OCI-LY1 (cell line): ENCODE results near the gene ZNF555.

Experiments
- H2AFZ ChIP-seq: fragments of 200-600 bp; sonication (generic), shearing (Covaris generic); 2 replicates; pipeline ENCODE4 v1.6.0; 2014; ENCODE audit warnings: antibody characterized with exemption, mild to moderate bottlenecking, low read length
- H3F3A ChIP-seq: fragments of 200-600 bp; sonication (generic), shearing (Covaris generic); 2 replicates; pipeline ENCODE4 v1.6.0; 2014; ENCODE audit warnings: mild to moderate bottlenecking, antibody characterized with exemption, low read length, moderate library complexity; ENCODE audit not compliant: insufficient read depth
- H3K27ac ChIP-seq: fragments of 200-600 bp; sonication (generic); 2 replicates; pipeline ENCODE4 v1.5.1; 2014; ENCODE audit warnings: low read length, mixed run types, mild to moderate bottlenecking, low read depth; ENCODE audit not compliant: poor library complexity, severe bottlenecking
- H3K27me3 ChIP-seq: fragments of 200-600 bp; sonication (generic); 2 replicates; pipeline ENCODE4 v1.6.0; 2014; ENCODE audit warnings: antibody characterized with exemption, mild to moderate bottlenecking, low read length, moderate library complexity; ENCODE audit not compliant: insufficient read depth
- H3K36me3 ChIP-seq: fragments of 200-600 bp; sonication (generic); 2 replicates; pipeline ENCODE4 v1.6.1; 2014; ENCODE audit warnings: mild to moderate bottlenecking, antibody characterized with exemption, low read length, moderate library complexity, mixed read lengths; ENCODE audit not compliant: insufficient read depth
- H3K4me1 ChIP-seq: fragments of 200-600 bp; sonication (generic); 2 replicates; pipeline ENCODE4 v1.5.1; 2014; ENCODE audit warnings: mild to moderate bottlenecking, low read length, moderate library complexity; ENCODE audit not compliant: insufficient read depth, severe bottlenecking
- H3K4me2 ChIP-seq: fragments of 200-600 bp; sonication (generic), shearing (Covaris generic); 2 replicates; pipeline ENCODE4 v1.6.1; 2014; ENCODE audit warnings: low read length
- H3K4me3 ChIP-seq: fragments of 200-600 bp; sonication (generic); 2 replicates; pipeline ENCODE4 v1.5.1; 2014; ENCODE audit warnings: low read length, low read depth, mild to moderate bottlenecking, mixed read lengths; ENCODE audit not compliant: poor library complexity, severe bottlenecking
- H3K79me2 ChIP-seq: fragments of 200-600 bp; shearing (Covaris generic); 2 replicates; pipeline ENCODE4 v1.6.1; 2016; ENCODE audit warnings: mixed run types, low read length, mixed read lengths; ENCODE audit not compliant: insufficient read depth
- H3K9ac ChIP-seq: fragments of 200-600 bp; sonication (generic), shearing (Covaris generic); 2 replicates; pipeline ENCODE4 v1.6.1; 2014; ENCODE audit warnings: mild to moderate bottlenecking, low read length, mixed read lengths
- H3K9me2 ChIP-seq: fragments of 200-600 bp; sonication (generic), shearing (Covaris generic); 2 replicates; pipeline ENCODE4 v1.6.1; 2014; ENCODE audit warnings: low read depth, mild to moderate bottlenecking, low read length, mixed read lengths
- H3K9me3 ChIP-seq: fragments of 200-600 bp; shearing (Covaris generic); 2 replicates; pipeline ENCODE4 v1.6.1; 2014; ENCODE audit warnings: low read length, mixed read lengths
- H4K20me1 ChIP-seq: fragments of 200-600 bp; sonication (generic), shearing (Covaris generic); 2 replicates; pipeline ENCODE4 v1.6.0; 2016; ENCODE audit warnings: mild to moderate bottlenecking, low read length; ENCODE audit not compliant: insufficient read depth
- EZH2 ChIP-seq: fragments of 200-600 bp; sonication (generic), shearing (Covaris generic); IDR thresholded peaks from 2 replicates; pipeline ENCODE4 v1.8.0; 2017; ENCODE audit warnings: borderline replicate concordance, mixed run types, mild to moderate bottlenecking, antibody characterized with exemption, low read length, moderate library complexity, mixed read lengths
- TF ChIP-seq, protein P1 (sequence below): fragments of 200-600 bp; sonication (generic), shearing (Covaris generic); IDR thresholded peaks from 2 replicates; pipeline ENCODE4 v1.5.1; 2017; ENCODE audit warnings: mild to moderate bottlenecking, antibody characterized with exemption, low read length, moderate library complexity, mixed read lengths

ZNF555 gene

DNA sequence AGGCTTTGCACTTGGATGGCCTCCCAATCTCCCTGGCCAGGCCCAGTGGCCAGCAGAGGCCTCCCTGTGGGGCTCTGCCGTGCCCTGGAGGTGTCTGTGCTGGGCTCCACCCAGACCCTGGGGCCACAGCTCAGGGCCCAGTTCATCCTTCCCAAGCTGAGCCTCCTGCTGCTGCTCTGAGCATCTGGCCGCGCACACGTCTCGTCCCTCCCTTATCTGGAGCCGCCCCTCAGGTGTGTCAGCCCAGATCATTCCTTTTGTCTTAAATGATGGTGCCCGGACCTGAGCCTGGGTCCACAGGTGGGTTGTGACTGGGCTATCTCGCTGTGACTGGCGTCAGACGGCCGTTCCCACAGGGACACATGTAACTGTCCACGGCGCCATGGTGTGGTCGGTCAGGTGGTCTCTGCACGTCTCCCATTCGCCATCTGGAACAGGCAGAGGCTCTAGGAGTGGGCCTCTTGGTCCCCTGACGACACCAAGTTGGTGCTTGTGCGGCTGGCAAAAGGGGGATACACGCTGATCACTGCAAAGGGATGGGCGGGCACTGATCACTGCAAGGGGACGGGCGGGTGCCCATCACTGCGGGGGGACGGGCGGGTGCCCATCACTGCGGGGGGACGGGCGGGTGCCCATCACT, 35.9 kb upstream of the ZNF555 start:
- Histone ChIP-seq H3K9me2 (no peaks in the 10 kb centered on the region), H3K4me2 (no peak overlapping the region), H3K79me2 (no peaks in the 10 kb centered on the region), H4K20me1 (no peaks in the 10 kb centered on the region), H3F3A (no peaks in the 10 kb centered on the region), H3K4me3 (no peak overlapping the region), H3K36me3 (peaks cover 93% of the 10 kb centered on the region), H3K9me3 (no peaks in the 10 kb centered on the region), H2AFZ (no peak overlapping the region), H3K27me3 (no peaks in the 10 kb centered on the region), H3K27ac (no peak overlapping the region), H3K9ac (no peak overlapping the region), H3K4me1 (no peaks in the 10 kb centered on the region)
- TF ChIP-seq EZH2, result no peak

DNA sequence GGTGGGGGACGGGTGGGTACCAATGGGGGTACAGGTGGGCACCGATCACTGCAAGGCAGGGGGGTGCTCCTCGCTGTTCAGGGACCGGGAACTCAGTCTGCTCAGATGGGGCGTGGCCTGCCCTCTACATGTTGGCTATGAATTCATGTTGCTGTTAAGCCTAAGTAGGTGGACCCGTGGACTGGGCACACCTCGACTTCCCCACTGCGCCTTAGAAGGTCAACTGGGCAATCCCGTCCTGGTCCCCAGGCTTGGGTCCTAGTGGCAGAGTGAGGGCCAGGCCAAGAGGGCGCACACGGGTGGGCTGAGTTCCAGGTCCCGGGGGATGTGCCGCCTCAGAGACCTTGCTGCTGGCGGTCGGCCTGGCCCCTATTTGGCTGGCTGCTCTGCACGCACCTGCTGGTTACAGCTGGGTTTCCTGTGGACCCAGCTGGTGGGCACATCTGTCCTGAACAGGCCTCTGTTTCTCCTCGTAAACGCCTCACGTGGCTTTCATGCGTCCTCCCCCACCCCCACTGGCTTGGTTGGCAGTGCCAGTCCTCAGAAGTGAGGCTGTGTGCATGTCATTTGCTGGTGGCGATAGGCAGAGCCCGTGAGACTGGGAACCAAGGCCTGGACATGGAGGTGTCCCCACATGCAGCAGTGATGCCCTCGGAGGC, 35.2 kb upstream of the ZNF555 start:
- no peaks in the 10 kb centered on the region for H3K27me3 ChIP-seq
- no peak overlapping the region for H3K9ac ChIP-seq
- no peaks in the 10 kb centered on the region for H3K79me2 ChIP-seq
- H3K4me2 ChIP-seq, result no peak overlapping the region
- H3K27ac ChIP-seq, result no peak overlapping the region
- H2AFZ ChIP-seq, result no peak overlapping the region
- H4K20me1 ChIP-seq, result no peaks in the 10 kb centered on the region
- no peak overlapping the region for H3K4me3 ChIP-seq
- H3K9me2 ChIP-seq, result no peaks in the 10 kb centered on the region
- no peaks in the 10 kb centered on the region for H3K4me1 ChIP-seq
- H3K36me3 ChIP-seq, result peaks cover 93% of the 10 kb centered on the region
- no peak for TF ChIP-seq EZH2
- TF ChIP-seq, protein P1, sequence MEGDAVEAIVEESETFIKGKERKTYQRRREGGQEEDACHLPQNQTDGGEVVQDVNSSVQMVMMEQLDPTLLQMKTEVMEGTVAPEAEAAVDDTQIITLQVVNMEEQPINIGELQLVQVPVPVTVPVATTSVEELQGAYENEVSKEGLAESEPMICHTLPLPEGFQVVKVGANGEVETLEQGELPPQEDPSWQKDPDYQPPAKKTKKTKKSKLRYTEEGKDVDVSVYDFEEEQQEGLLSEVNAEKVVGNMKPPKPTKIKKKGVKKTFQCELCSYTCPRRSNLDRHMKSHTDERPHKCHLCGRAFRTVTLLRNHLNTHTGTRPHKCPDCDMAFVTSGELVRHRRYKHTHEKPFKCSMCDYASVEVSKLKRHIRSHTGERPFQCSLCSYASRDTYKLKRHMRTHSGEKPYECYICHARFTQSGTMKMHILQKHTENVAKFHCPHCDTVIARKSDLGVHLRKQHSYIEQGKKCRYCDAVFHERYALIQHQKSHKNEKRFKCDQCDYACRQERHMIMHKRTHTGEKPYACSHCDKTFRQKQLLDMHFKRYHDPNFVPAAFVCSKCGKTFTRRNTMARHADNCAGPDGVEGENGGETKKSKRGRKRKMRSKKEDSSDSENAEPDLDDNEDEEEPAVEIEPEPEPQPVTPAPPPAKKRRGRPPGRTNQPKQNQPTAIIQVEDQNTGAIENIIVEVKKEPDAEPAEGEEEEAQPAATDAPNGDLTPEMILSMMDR, result no peak
- no peaks in the 10 kb centered on the region for H3K9me3 ChIP-seq
- no peaks in the 10 kb centered on the region for H3F3A ChIP-seq

DNA sequence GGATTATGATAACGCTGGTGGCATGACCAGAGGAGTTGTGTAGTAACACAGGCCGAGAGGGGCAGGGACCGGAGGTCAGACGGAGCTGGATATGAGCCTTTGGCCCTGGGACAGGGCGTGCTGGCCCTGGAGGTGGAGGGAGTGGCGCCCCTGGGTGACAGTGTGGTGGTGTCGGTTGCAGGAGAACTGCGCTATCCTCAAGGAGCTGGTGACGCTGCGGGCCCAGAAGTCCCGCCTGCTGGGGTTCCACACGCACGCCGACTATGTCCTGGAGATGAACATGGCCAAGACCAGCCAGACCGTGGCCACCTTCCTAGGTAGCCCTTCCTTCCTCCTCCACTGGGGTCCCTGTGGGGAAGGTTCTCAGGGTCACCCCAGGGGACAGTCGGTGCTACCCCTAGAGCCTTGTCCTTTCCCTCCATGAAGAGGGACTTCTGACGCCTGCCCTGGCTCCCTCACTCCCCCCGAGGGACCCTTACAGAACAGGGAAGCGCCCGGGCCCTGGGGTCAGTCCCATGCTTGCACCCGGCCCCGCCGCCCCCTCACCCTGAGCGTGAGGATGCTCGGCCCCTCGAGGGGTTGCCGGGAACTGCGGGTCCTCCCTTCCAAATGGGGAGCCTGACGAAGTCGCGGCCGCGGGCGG, 34.4 kb upstream of the ZNF555 start:
- Histone ChIP-seq H4K20me1 (no peaks in the 10 kb centered on the region), H3K27me3 (no peaks in the 10 kb centered on the region), H3K4me1 (no peaks in the 10 kb centered on the region), H3F3A (no peaks in the 10 kb centered on the region), H3K4me2 (no peak overlapping the region), H3K4me3 (no peak overlapping the region), H3K36me3 (peaks cover 92% of the 10 kb centered on the region), H3K27ac (no peak overlapping the region), H3K9me2 (no peaks in the 10 kb centered on the region), H2AFZ (no peak overlapping the region), H3K79me2 (no peaks in the 10 kb centered on the region), H3K9me3 (no peaks in the 10 kb centered on the region), H3K9ac (no peak overlapping the region)
- TF ChIP-seq EZH2, result no peak
- TF ChIP-seq, protein P1, result no peak
